NOMO-1 treated with DMSO at 0.1 percent for 48 hours (cell line): Measurements from ENCODE around the gene ABCG8.
"Not testable (repeated sequence)": the region's sequence is repeated elsewhere in the genome, so short reads cannot be mapped to it uniquely, and the experiment has no call there.

ENCODE experiments used
- DNase-seq: peaks from one replicate; lab custom pipeline; 2025; ENCODE audit not compliant: unreplicated experiment; lab: John Stamatoyannopoulos, UW

The ABCG8 gene

DNA sequence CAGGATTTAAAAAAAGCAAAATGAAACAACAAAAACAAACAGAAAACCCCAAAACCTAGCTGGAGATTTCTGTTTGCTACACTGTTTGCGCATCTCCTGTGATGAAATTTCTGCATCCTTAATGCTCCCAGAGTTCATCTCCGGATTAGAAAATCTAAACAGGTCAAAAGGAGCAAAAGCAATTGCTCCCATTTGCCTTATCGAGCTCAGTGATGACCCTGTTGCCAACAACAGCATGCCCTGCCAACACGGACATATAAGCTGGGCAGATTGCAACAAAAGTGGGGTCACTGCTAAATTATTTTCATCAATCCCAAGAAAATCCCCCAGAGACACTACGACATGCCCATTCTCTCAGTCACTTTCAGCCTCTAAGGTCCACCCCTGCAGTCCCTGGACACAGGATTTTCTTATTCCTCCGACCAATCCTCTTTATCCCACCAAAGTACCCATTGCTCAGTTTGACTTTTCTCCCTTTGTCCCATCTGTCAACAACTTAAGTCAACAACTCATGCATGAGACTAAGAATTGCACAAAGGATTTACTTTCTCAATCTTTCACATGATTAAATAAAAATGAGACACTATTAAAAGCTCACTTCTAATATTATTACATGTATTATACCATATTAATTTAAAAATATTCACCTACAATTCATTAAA is 67.8 kb downstream of the ABCG8 start:
- no peak for DNase-seq

DNA sequence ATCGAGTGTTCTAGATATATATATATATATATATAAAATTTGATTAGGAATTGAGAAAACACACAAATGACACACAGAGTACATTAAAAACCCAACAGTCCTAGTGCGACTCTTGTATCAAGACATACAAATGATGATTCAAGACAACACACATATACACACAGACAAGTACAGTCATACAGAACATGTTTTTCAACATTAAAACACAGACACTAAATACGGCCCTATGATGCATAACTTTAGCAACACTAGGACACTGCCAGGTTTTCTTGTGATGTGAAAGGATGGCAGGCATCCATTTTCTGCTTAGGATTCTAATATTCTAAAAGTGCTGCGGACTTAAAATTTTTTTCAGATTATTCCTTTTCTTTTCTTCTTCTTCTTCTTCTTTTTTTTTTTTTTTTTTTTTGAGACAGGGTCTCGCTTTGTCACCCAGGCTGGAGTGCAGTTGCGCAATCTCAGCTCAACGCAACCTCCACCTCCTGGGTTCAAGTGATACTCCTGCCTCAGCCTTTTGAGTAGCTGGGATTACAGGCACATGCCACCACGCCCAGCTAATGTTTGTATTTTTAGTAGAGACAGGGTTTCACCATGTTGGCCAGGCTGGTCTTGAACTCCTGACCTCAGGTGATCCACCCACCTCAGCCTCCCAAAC is 72.5 kb downstream of the ABCG8 start:
- DNase-seq: not testable (repeated sequence)

DNA sequence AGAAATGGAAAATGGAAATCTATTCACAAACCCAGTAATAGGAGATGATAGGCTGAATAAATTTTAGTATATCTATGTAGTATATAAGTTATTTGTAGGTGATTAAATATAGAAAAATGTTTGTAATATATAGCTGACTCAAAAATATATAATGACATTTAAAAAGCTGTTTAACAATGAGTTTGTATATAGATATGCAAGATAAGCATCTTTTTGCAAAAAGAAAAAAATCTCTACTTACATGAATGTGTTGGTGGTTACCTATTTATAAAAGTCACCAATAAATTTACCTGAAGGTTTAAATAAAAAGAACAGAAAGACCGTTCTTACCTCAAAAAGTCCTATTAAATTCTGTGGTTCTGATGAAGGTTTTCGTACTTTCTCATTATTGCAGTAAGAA is 85.7 kb downstream of the ABCG8 start:
- DNase-seq: no peak

DNA sequence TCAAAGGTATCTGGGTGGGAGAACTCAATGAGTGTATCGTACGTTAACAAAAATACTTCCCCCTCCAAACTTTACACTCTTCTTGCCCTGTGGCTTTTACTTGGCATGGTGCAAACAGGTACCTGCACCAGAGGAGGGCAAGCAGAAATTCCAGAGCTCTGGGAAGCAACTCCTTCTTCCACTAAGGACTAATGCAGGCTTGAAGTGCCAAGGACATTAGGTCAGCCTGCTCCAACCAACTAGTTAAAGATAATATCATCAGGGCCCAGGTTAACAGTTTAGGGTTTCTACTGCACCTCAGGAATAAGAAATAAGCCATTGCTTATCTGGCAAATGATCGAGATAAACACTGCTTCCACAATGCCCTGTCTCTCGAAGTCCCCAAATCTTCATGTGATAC is 86.7 kb downstream of the ABCG8 start:
- DNase-seq: no peak

DNA sequence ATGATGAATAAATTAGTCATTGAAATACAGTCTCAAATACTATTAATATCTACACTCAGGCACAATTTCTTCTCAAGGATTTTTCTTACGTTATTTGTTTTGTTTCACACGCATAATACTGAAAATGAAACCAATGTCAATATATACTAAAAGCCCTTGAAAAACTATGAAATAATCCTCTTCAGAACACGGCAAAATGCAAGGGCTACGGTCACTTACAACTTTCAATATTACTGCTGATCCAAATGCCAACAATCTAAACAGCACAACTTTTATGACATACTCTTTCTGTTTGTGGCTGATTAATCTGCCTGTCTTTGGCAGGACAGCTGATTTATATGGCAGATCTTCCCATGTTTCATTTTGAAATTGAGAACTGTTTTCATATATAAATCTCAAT is 88.7 kb downstream of the ABCG8 start:
- no peak for DNase-seq

DNA sequence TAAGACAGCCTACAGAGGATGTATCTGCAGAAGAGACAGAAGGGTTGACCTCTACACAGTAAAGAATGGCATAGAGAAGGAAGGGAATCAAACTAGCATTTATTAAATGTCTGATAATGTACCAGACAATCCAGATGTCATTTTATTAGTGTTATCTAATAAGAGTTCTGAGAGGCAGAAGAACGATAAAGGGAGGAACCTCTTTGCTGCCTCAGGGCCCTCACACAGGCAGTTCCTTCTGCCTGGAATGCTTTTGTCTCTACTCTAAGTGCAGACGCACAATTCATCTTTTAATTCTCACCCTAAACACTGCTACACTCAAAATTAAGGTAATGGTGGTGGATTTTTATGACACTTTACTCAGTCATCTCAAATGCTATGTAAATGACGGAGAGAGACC is 92.5 kb downstream of the ABCG8 start:
- DNase-seq: no peak
